Left ventricle myocardium inferior (tissue), 1 donor: Measurements from ENCODE around the gene PEF1. TPM values are rescaled to one million over a fixed set of nuclear protein-coding genes. Genes with fewer than 3 reads are reported as not detected.

Source experiments
- DNase-seq: peaks from one replicate; pipeline ENCODE4 v3.0.0-alpha.2; 2020
- H3K27ac ChIP-seq: fragments of 200-600 bp; replicated peaks from 2 replicates; pipeline ENCODE4 v1.8.0; 2021
- H3K27me3 ChIP-seq: fragments of 200-600 bp; 2 replicates; pipeline ENCODE4 v1.8.0; 2021; ENCODE audit warnings: low read depth
- H3K36me3 ChIP-seq: fragments of 200-600 bp; 2 replicates; pipeline ENCODE4 v1.8.0; 2021
- H3K4me1 ChIP-seq: fragments of 200-600 bp; 2 replicates; pipeline ENCODE4 v1.8.0; 2021
- H3K4me3 ChIP-seq: fragments of 200-600 bp; 2 replicates; pipeline ENCODE4 v1.8.0; 2021; ENCODE audit warnings: mild to moderate bottlenecking, moderate library complexity
- H3K9me3 ChIP-seq: fragments of 200-600 bp; replicated peaks from 2 replicates; pipeline ENCODE4 v1.8.0; 2021
- CTCF ChIP-seq: fragments of 200-600 bp; IDR thresholded peaks from 2 replicates; pipeline ENCODE4 v1.8.0; 2021; ENCODE audit warnings: antibody characterized with exemption, mild to moderate bottlenecking, borderline replicate concordance
- intact Hi-C: fragments of 100-400 bp; cut with micrococcal nuclease; formaldehyde crosslinking; loops from one replicate; pipeline ENCODE4 v1.11.0; 2022
- total RNA-seq: library from RNA; stranded (reverse); fragmentation: NEBNext Ultra II Directional; extraction: Animal tissue kit (Norgen Biotek cat#: 25700); gene quantifications from one replicate; pipeline ENCODE4 v1.2.1, GENCODE V29; 2021
- donor health status: DM: no; HTN: yes; CAD: no; lungs with severe emphysema.

PEF1 gene
- total RNA-seq, 1 donor from 2014 or later: 36.4 TPM

GRCh38 chr1:31655104-31655503, 10.4 kb upstream of the PEF1 start:
- no peaks in the 10 kb centered on the region for H3K27me3 ChIP-seq
- intact Hi-C loops: no loop called here
- DNase-seq: no peak
- H3K9me3 ChIP-seq: no peaks in the 10 kb centered on the region
- no peak overlapping the region for H3K4me3 ChIP-seq
- no peak for TF ChIP-seq CTCF
- H3K36me3 ChIP-seq: peaks cover 7% of the 10 kb centered on the region
- H3K27ac ChIP-seq: no peak overlapping the region
- peaks cover 18% of the 10 kb centered on the region for H3K4me1 ChIP-seq

GRCh38 chr1:31654474-31654776, 9.7 kb upstream of the PEF1 start:
- no peak for DNase-seq
- no peaks in the 10 kb centered on the region for H3K9me3 ChIP-seq
- H3K4me3 ChIP-seq: no peak overlapping the region
- no peaks in the 10 kb centered on the region for H3K27me3 ChIP-seq
- TF ChIP-seq CTCF: no peak
- H3K36me3 ChIP-seq: peaks cover 7% of the 10 kb centered on the region
- H3K4me1 ChIP-seq: peaks cover 24% of the 10 kb centered on the region
- intact Hi-C loops: no loop called here
- H3K27ac ChIP-seq: no peak overlapping the region

GRCh38 chr1:31653717-31654473, 9.2 kb upstream of the PEF1 start:
- TF ChIP-seq CTCF: no peak
- peaks cover 28% of the 10 kb centered on the region for H3K4me1 ChIP-seq
- intact Hi-C loops: no loop called here
- H3K4me3 ChIP-seq: no peak overlapping the region
- no peak overlapping the region for H3K27ac ChIP-seq
- no peak for DNase-seq
- peaks cover 7% of the 10 kb centered on the region for H3K36me3 ChIP-seq
- no peaks in the 10 kb centered on the region for H3K27me3 ChIP-seq
- H3K9me3 ChIP-seq: no peaks in the 10 kb centered on the region

- intact Hi-C loops: no loop called here
- Histone ChIP-seq H3K27ac (no peak overlapping the region), H3K4me3 (no peak overlapping the region), H3K9me3 (no peaks in the 10 kb centered on the region), H3K27me3 (no peaks in the 10 kb centered on the region), H3K36me3 (peaks cover 2% of the 10 kb centered on the region), H3K4me1 (peaks cover 32% of the 10 kb centered on the region)
- DNase-seq: no peak
- no peak for TF ChIP-seq CTCF
Measured at GRCh38 chr1:31652891-31653499, 8.3 kb upstream of the PEF1 start.

GRCh38 chr1:31651766-31652165, 7.1 kb upstream of the PEF1 start:
- no peak for TF ChIP-seq CTCF
- Histone ChIP-seq H3K36me3 (no peaks in the 10 kb centered on the region), H3K4me3 (no peak overlapping the region), H3K4me1 (peaks cover 44% of the 10 kb centered on the region), H3K9me3 (no peaks in the 10 kb centered on the region), H3K27ac (peak overlapping the region; percentile 81), H3K27me3 (no peaks in the 10 kb centered on the region)
- no peak for DNase-seq
- intact Hi-C loops: no loop called here
